Endothelial cell of umbilical vein (primary cell): ENCODE data around the gene ZNRF3. TPM values are rescaled to one million over a fixed set of nuclear protein-coding genes. Genes with fewer than 3 reads are reported as not detected.

Experiments
- BruUV-seq: library from RNA; stranded (reverse); fragments of 400-500 nt; replicated peaks from 2 replicates; lab custom pipeline; 2021; lab: Mats Ljungman, UMichigan
- CTCF ChIA-PET: fragments of 300-600, 350-600 bp; sonication (Branson Sonifier 250); formaldehyde crosslinking; loops from one replicate; lab custom pipeline; 2021; ENCODE audit warnings: antibody characterized with exemption, inconsistent platforms; lab: Charles Lee
- POLR2A ChIA-PET: fragments of 300-600, 350-600 bp; sonication (Branson Sonifier 250); formaldehyde crosslinking; loops from one replicate; lab custom pipeline; 2021; ENCODE audit warnings: antibody characterized with exemption, inconsistent platforms; lab: Charles Lee
- DNase-seq: peaks from one replicate; pipeline ENCODE4 v3.0.0-alpha.2; 2011; ENCODE audit warnings: low read depth, low spot score
- FAIRE-seq: peaks from 2 replicates; lab custom pipeline; 2011; peaks lifted over from hg19 to GRCh38; lab: Jason Lieb, UNC
- H2AFZ ChIP-seq: 2 replicates; pipeline ENCODE4 v1.6.0; 2012; ENCODE audit warnings: low read depth, low read length, control low read depth, inconsistent platforms
- H3K27ac ChIP-seq: 2 replicates; pipeline ENCODE4 v1.5.1; 2011; ENCODE audit warnings: low read depth, mild to moderate bottlenecking, control low read depth, low read length, moderate library complexity; ENCODE audit not compliant: insufficient read depth
- H3K27me3 ChIP-seq, 2 experiments: 2 replicates each; pipeline versions ENCODE4 v1.6.0 to v1.6.1; 2011; ENCODE audit warnings: low read length in 2 of 2, mixed read lengths in 1 of 2; ENCODE audit not compliant: control insufficient read depth in 2 of 2, insufficient read depth in 2 of 2
- H3K36me3 ChIP-seq, 2 experiments: 2 replicates in 1 of 2; 3 replicates in 1 of 2; pipeline ENCODE4 v1.5.1; 2011; ENCODE audit warnings: low read length in 2 of 2, mild to moderate bottlenecking in 1 of 2, moderate library complexity in 1 of 2; ENCODE audit not compliant: control insufficient read depth in 2 of 2, insufficient read depth in 2 of 2; ENCODE audit errors: extremely low read depth in 1 of 2
- H3K4me1 ChIP-seq: 3 replicates; pipeline ENCODE4 v1.5.1; 2011; ENCODE audit warnings: mild to moderate bottlenecking, low read length; ENCODE audit not compliant: control insufficient read depth, insufficient read depth; ENCODE audit errors: extremely low read depth
- H3K4me2 ChIP-seq: 2 replicates; pipeline ENCODE4 v1.6.1; 2011; ENCODE audit warnings: low read length, control low read depth, mixed read lengths; ENCODE audit not compliant: insufficient read depth
- H3K4me3 ChIP-seq, 3 experiments: fragments of 200-600 bp in 1 of 3; sonication (generic), shearing (Covaris generic) in 1 of 3; replicated peaks in 1 of 3; 2 replicates each; pipeline ENCODE4 v1.5.1; 2011 to 2016; ENCODE audit warnings: control low read depth in 3 of 3, low read length in 3 of 3, mild to moderate bottlenecking in 2 of 3, inconsistent platforms in 1 of 3, low read depth in 1 of 3, moderate library complexity in 1 of 3; ENCODE audit not compliant: insufficient read depth in 1 of 3
- H3K79me2 ChIP-seq: 2 replicates; pipeline ENCODE4 v1.6.0; 2012; ENCODE audit warnings: low read length, inconsistent platforms; ENCODE audit not compliant: control insufficient read depth, insufficient read depth
- H3K9ac ChIP-seq: replicated peaks from 2 replicates; pipeline ENCODE3; 2011; ENCODE audit warnings: low read length, control low read depth; ENCODE audit not compliant: insufficient read depth; ENCODE audit errors: extremely low read depth
- H3K9me1 ChIP-seq: replicated peaks from 3 replicates; pipeline ENCODE4 v1.6.0; 2011; ENCODE audit warnings: mild to moderate bottlenecking, low read length; ENCODE audit not compliant: control insufficient read depth, insufficient read depth; ENCODE audit errors: extremely low read depth
- H3K9me3 ChIP-seq: replicated peaks from 2 replicates; pipeline ENCODE4 v1.5.1; 2012; ENCODE audit warnings: low read length, inconsistent platforms; ENCODE audit not compliant: control insufficient read depth, insufficient read depth
- H4K20me1 ChIP-seq: replicated peaks from 2 replicates; pipeline ENCODE3; 2011; ENCODE audit warnings: mild to moderate bottlenecking, low read length; ENCODE audit not compliant: control insufficient read depth, insufficient read depth; ENCODE audit errors: extremely low read depth
- EZH2 ChIP-seq: IDR thresholded peaks from 2 replicates; pipeline ENCODE4 v1.6.1; 2012; ENCODE audit warnings: borderline replicate concordance, low read depth, mild to moderate bottlenecking, moderate library complexity, low read length, inconsistent platforms; ENCODE audit not compliant: severe bottlenecking
- FOS ChIP-seq: IDR thresholded peaks from 2 replicates; pipeline ENCODE4 v1.6.1; 2011; ENCODE audit warnings: mild to moderate bottlenecking, low read length, moderate library complexity, borderline replicate concordance; ENCODE audit not compliant: insufficient read depth
- GATA2 ChIP-seq: IDR thresholded peaks from 2 replicates; pipeline ENCODE4 v1.7.0; 2011; ENCODE audit warnings: low read depth, mild to moderate bottlenecking, moderate library complexity, mixed read lengths, low read length; ENCODE audit not compliant: insufficient read length, insufficient read depth
- JUN ChIP-seq: IDR thresholded peaks from 2 replicates; pipeline ENCODE4 v1.6.1; 2011; ENCODE audit warnings: borderline replicate concordance, low read depth; ENCODE audit not compliant: insufficient read length, insufficient read depth
- POLR2A ChIP-seq: IDR thresholded peaks from 2 replicates; pipeline ENCODE4 v1.6.1; 2012; ENCODE audit warnings: low read depth, mild to moderate bottlenecking, control low read depth, low read length
- POLR2AphosphoS5 ChIP-seq: IDR thresholded peaks from 2 replicates; pipeline ENCODE4 v1.6.1; 2012; ENCODE audit warnings: low read depth, mild to moderate bottlenecking, control low read depth, low read length, moderate library complexity; ENCODE audit not compliant: insufficient read depth
- dilution Hi-C: fragments of 300-500 bp; cut with MboI; formaldehyde crosslinking; loops from one replicate; pipeline ENCODE4 v1.15.0; 2019; ENCODE audit warnings: low sequenced_read_pairs; ENCODE audit not compliant: extremely low pct_ligation_motif_present
- intact Hi-C: fragments of 100-400 bp; cut with micrococcal nuclease; formaldehyde crosslinking; loops from one replicate; pipeline ENCODE4 v1.10.0; 2022
- polyA plus RNA-seq, 4 experiments: library from polyadenylated mRNA; depleted of rRNA in 3 of 4; stranded (reverse) in 3 of 4; unstranded in 1 of 4; fragments of >200 nt; gene quantifications; 2 replicates each; pipeline versions ENCODE4 v1.2.1 to v1.2.3, GENCODE V29; 2011 to 2012; ENCODE audit warnings: missing spikeins in 1 of 4
- total RNA-seq: library from RNA; stranded (reverse); gene quantifications from 2 replicates; pipeline ENCODE4 v1.2.3, GENCODE V29; 2021
- TF ChIP-seq, protein P1 (sequence below): IDR thresholded peaks from 2 replicates; pipeline ENCODE4 v1.6.1; 2011; ENCODE audit not compliant: insufficient read depth, insufficient read length

Gene ZNRF3
- total and polyA plus RNA-seq, 2 donors (not counting 3 experiments of a cell fraction or from before 2014, with no cell fraction given): 2.7 to 5.2 TPM

DNA sequence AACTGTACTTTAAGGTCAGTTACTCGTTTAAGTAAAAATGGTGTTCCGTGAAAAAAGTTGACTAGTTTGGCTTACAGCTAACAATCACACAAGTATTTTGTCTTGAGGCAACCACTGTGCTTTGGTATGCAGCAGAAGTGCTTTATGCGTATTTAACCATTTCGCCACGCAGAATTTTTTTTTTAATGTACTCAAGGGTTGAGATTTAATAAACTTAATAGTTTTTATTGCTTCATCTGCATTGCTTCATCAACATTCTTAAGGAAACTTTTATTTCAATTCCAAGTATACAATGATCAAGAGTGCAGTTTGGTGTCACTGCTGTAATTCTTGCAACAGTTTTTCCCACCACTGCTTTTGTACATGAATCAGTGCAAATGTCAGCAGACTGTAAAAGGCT lies 66.4 kb downstream of the ZNRF3 start:
- ChIA-PET POLR2A (no interaction called here), CTCF (interaction anchor here (1.2 kb wide), 1 partner anchor 27 kb away, joined by 3 read pairs; no protein-coding TSS in a partner anchor)
- Histone ChIP-seq H2AFZ (no peak overlapping the region), H3K4me1 (no peaks in the 10 kb centered on the region), H3K36me3 (no peaks in the 10 kb centered on the region), H4K20me1 (no peaks in the 10 kb centered on the region), H3K9me1 (no peaks in the 10 kb centered on the region), H3K9me3 (no peaks in the 10 kb centered on the region), H3K9ac (no peak overlapping the region), H3K79me2 (peaks cover 2% of the 10 kb centered on the region), H3K27me3 (no peaks in the 10 kb centered on the region), H3K27ac (no peak overlapping the region), H3K4me2 (no peak overlapping the region), H3K4me3 (no peak overlapping the region)
- TF ChIP-seq EZH2 (no peak), JUN (no peak)
- no TSS peak for BruUV-seq
- FAIRE-seq (no peak), DNase-seq (no peak)
- dilution Hi-C loops: no loop called here
- intact Hi-C loops: no loop called here

DNA sequence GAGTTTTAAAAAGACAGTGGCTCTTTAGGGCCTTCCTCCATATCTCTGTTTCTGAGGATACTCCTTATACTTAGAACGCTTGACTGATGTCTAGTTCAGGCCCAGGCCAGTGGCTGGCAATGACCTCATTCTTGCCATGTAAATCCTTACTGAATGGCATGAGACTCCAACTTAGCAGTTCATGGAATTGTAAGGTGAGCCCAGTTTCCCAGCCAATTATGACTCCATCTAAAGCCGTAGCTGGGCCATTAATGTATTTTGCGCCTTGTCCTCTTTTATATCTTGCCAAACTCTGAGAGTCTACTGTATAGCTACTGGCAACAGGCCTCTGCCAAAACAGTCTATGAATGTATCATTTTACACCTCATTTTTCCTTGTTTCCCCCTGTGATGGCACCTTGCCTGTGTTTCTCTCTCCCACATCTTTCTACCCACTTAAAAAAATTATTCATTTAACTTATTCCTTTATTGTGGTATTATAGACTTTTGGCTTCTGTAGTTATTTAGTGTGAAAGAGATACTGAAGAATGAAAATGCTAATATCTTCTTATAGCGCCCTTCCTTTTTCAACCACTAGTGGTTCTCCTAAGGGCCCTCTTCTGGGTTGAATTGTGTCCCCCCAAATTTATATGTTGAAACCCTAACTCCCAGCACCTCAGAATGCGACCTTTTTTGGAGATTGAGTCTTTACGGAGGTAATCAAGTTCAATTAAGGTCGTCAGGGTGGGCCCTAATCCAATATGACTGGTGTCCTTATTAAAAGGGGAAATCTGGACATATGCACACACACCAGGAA lies 67.4 kb downstream of the ZNRF3 start:
- Histone ChIP-seq H3K4me1 (no peaks in the 10 kb centered on the region), H3K9me3 (no peaks in the 10 kb centered on the region), H3K27me3 (no peaks in the 10 kb centered on the region), H3K4me2 (no peak overlapping the region), H3K27ac (no peak overlapping the region), H3K9ac (no peak overlapping the region), H4K20me1 (no peaks in the 10 kb centered on the region), H3K36me3 (no peaks in the 10 kb centered on the region), H2AFZ (no peak overlapping the region), H3K4me3 (no peak overlapping the region), H3K9me1 (no peaks in the 10 kb centered on the region), H3K79me2 (peaks cover 2% of the 10 kb centered on the region)
- dilution Hi-C loops: no loop called here
- FAIRE-seq (no peak), DNase-seq (no peak)
- intact Hi-C loops: no loop called here
- CTCF ChIA-PET: interaction anchor here (1.0 kb wide), 1 partner anchor 8 kb away, joined by 3 read pairs; no protein-coding TSS in a partner anchor
- POLR2A ChIA-PET: no interaction called here
- TF ChIP-seq GATA2 (no peak), POLR2AphosphoS5 (no peak), POLR2A (no peak), EZH2 (no peak), FOS (no peak), JUN (no peak)
- TF ChIP-seq, protein P1, sequence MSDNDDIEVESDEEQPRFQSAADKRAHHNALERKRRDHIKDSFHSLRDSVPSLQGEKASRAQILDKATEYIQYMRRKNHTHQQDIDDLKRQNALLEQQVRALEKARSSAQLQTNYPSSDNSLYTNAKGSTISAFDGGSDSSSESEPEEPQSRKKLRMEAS: no peak
- no TSS peak for BruUV-seq
